Colonic mucosa (tissue), 4 donors: ENCODE results near the gene AGBL4. TPM values are rescaled to one million over a fixed set of nuclear protein-coding genes. Genes with fewer than 3 reads are reported as not detected.
"Not testable (repeated sequence)": the region's sequence is repeated elsewhere in the genome, so short reads cannot be mapped to it uniquely, and the experiment has no call there.

Experiments
- DNase-seq: peaks from one replicate; pipeline ENCODE4 v3.0.0-alpha.2; 2020
- H3K27ac ChIP-seq: fragments of 200-600 bp; one replicate; pipeline ENCODE4 v1.8.0; 2021
- H3K27me3 ChIP-seq: fragments of 200-600 bp; one replicate; pipeline ENCODE4 v1.8.0; 2021
- H3K36me3 ChIP-seq: fragments of 200-600 bp; one replicate; pipeline ENCODE4 v1.8.0; 2021
- H3K4me1 ChIP-seq: fragments of 200-600 bp; one replicate; pipeline ENCODE4 v1.8.0; 2021; ENCODE audit warnings: mild to moderate bottlenecking
- H3K4me3 ChIP-seq: fragments of 200-600 bp; one replicate; pipeline ENCODE4 v1.8.0; 2021
- H3K9ac ChIP-seq, 2 donors: one replicate each; pipeline ENCODE4 v1.7.0; 2013; ENCODE audit warnings: control low read depth in 2 of 2, low read depth in 2 of 2, low read length in 2 of 2
- H3K9me3 ChIP-seq: fragments of 200-600 bp; one replicate; pipeline ENCODE4 v1.8.0; 2021
- CTCF ChIP-seq: fragments of 200-600 bp; IDR thresholded peaks from one replicate; pipeline ENCODE4 v1.8.0; 2022; ENCODE audit warnings: antibody characterized with exemption, mild to moderate bottlenecking
- intact Hi-C: fragments of 100-400 bp; cut with DNase I; formaldehyde crosslinking; loops from one replicate; pipeline ENCODE4 v1.14.1; 2022
- total RNA-seq, 2 donors: library from RNA; stranded (reverse); fragmentation: NEBNext Ultra II Directional in 1 of 2; extraction: Animal tissue kit (Norgen Biotek cat#: 25700) in 1 of 2; gene quantifications; one replicate each; pipeline ENCODE4 v1.2.1, GENCODE V29; 2021
- donor health status: healthy.
- donor health status: DM: no; HTN: no; CAD: no.
- donor health status: DM: no; HTN: no; CAD: no.

Gene AGBL4
- total RNA-seq, 2 donors from 2014 or later: 0.24 to 0.30 TPM

- H3K4me3 ChIP-seq: no peak overlapping the region
Observed at GRCh38 chr1:48523558-48523957, 1500.2 kb downstream of the AGBL4 start.

GRCh38 chr1:48519896-48520295 lies 1503.9 kb downstream of the AGBL4 start:
- H3K4me1 ChIP-seq, H3K27me3 ChIP-seq, H3K27ac ChIP-seq, H3K36me3 ChIP-seq, H3K9ac ChIP-seq, H3K9me3 ChIP-seq, DNase-seq, H3K4me3 ChIP-seq, intact Hi-C loops: not testable (repeated sequence)

More at GRCh38 chr1:48523558-48523957, 1500.2 kb downstream of the AGBL4 start:
- Histone ChIP-seq H3K9me3 (no peaks in the 10 kb centered on the region), H3K36me3 (no peaks in the 10 kb centered on the region), H3K27ac (no peak overlapping the region), H3K4me1 (no peaks in the 10 kb centered on the region), H3K9ac (no peak overlapping the region), H3K27me3 (no peaks in the 10 kb centered on the region)
- intact Hi-C loops: no loop called here
- no peak for TF ChIP-seq CTCF
- no peak for DNase-seq

GRCh38 chr1:48506870-48507269 lies 1516.9 kb downstream of the AGBL4 start:
- DNase-seq: no peak
- H3K4me1 ChIP-seq: no peaks in the 10 kb centered on the region
- intact Hi-C loops: no loop called here
- no peak overlapping the region for H3K27ac ChIP-seq
- no peaks in the 10 kb centered on the region for H3K27me3 ChIP-seq
- H3K9me3 ChIP-seq: no peaks in the 10 kb centered on the region
- no peaks in the 10 kb centered on the region for H3K36me3 ChIP-seq
- no peak for TF ChIP-seq CTCF
- H3K9ac ChIP-seq: no peak overlapping the region
- no peak overlapping the region for H3K4me3 ChIP-seq

GRCh38 chr1:48500541-48501450 lies 1523.0 kb downstream of the AGBL4 start:
- H3K4me3 ChIP-seq: no peak overlapping the region
- intact Hi-C loops: no loop called here
- H3K27ac ChIP-seq: no peak overlapping the region
- H3K27me3 ChIP-seq: no peaks in the 10 kb centered on the region
- no peaks in the 10 kb centered on the region for H3K36me3 ChIP-seq
- TF ChIP-seq CTCF: no peak
- no peaks in the 10 kb centered on the region for H3K9me3 ChIP-seq
- H3K4me1 ChIP-seq: no peaks in the 10 kb centered on the region
- no peak for DNase-seq
- no peak overlapping the region for H3K9ac ChIP-seq

GRCh38 chr1:48499211-48499735 lies 1524.5 kb downstream of the AGBL4 start:
- no peak for DNase-seq
- no peak overlapping the region for H3K9ac ChIP-seq
- intact Hi-C loops: loop anchor here (10.0 kb wide), 1 partner anchor 144 kb away; no protein-coding TSS in a partner anchor
- H3K9me3 ChIP-seq: no peaks in the 10 kb centered on the region
- no peak overlapping the region for H3K4me3 ChIP-seq
- no peaks in the 10 kb centered on the region for H3K4me1 ChIP-seq
- no peaks in the 10 kb centered on the region for H3K36me3 ChIP-seq
- no peak for TF ChIP-seq CTCF
- H3K27ac ChIP-seq: no peak overlapping the region
- no peaks in the 10 kb centered on the region for H3K27me3 ChIP-seq
